SH-SY5Y (cell line): ENCODE measurements around the gene CRB3.

Experiments used
- GATA2 ChIP-seq: IDR thresholded peaks from 2 replicates; pipeline ENCODE4 v1.6.1; 2011; ENCODE audit warnings: mild to moderate bottlenecking, low read depth, low read length
- GATA3 ChIP-seq: IDR thresholded peaks from 2 replicates; pipeline ENCODE4 v1.6.1; 2011; ENCODE audit warnings: low read depth, mild to moderate bottlenecking, low read length, moderate library complexity

GRCh38 chr19:6510618-6511017 is 46.5 kb downstream of the CRB3 start:
- TF ChIP-seq GATA2, result no peak
- no peak for TF ChIP-seq GATA3
